SH-SY5Y (cell line): Measurements from ENCODE around the gene KIF1A.

Experiments
- GATA2 ChIP-seq: IDR thresholded peaks from 2 replicates; pipeline ENCODE4 v1.6.1; 2011; ENCODE audit warnings: mild to moderate bottlenecking, low read depth, low read length
- GATA3 ChIP-seq: IDR thresholded peaks from 2 replicates; pipeline ENCODE4 v1.6.1; 2011; ENCODE audit warnings: low read depth, mild to moderate bottlenecking, low read length, moderate library complexity

- TF ChIP-seq GATA2 = no peak
- TF ChIP-seq GATA3 = no peak
Measured at GRCh38 chr2:240707043-240707756, 112.8 kb downstream of the KIF1A start.
